ENCODE results near the gene PDIA4.

GRCh38 chr7:148973256-148973655 is 55.0 kb downstream of the PDIA4 start:
- TF ChIP-seq POLR2A (IDR thresholded peaks at IDR 0.05) (no peak), CTCF (IDR thresholded peaks at IDR 0.05) (no peak)

Data from heart left ventricle (tissue), 13 donors.